SK-N-SH (cell line): ENCODE results near the gene LAMTOR2.

Experiments used
- CHD2 ChIP-seq: fragments of 150-350 bp; IDR thresholded peaks from 2 replicates; pipeline ENCODE4 v1.6.1; 2018; ENCODE audit warnings: low read length; ENCODE audit not compliant: partially characterized antibody
- CTCF ChIP-seq: fragments of 200-600 bp; sonication (generic); IDR thresholded peaks from 2 replicates; pipeline ENCODE4 v1.6.1; 2017; ENCODE audit warnings: antibody characterized with exemption, mild to moderate bottlenecking, moderate library complexity
- YY1 ChIP-seq: IDR thresholded peaks from 2 replicates; pipeline ENCODE4 v1.4.0; 2012; ENCODE audit warnings: low read depth, mild to moderate bottlenecking

DNA sequence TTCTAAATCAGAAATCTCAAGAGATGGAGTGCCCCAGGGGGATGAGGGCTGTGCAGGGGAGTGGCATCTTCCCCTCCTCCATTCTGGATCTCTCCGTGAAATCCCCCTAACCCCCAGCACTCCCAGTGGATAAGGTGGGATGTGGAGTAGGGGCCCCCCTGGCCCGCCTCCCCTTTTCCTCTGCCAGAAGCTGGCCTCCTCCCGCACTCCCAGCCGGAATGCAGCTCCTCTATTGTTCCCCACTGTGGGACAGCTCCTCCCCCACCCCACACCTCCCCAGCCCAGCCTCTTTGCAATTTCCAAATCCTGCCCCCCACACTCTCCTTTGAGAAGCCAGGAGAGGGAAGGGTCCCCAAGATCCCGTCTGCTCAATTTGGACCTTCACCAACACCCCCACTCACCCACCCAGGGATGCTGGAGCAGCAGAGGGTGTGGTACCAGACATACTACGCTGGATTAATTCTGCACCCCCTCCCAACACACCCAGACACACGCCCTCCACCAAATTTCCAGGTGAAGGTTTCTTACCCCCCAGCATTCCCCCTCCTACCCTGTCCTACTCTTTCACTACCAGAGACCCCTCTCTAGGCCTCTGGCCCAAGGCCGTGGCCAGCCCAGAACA is 25.8 kb downstream of the LAMTOR2 start:
- TF ChIP-seq CHD2 (no peak), CTCF (no peak), YY1 (no peak)
